Gastroesophageal sphincter (tissue), 3 donors: ENCODE data around the gene TNRC6A.
"Not testable (repeated sequence)": the region's sequence is repeated elsewhere in the genome, so short reads cannot be mapped to it uniquely, and the experiment has no call there.

ENCODE experiments used
- EP300 ChIP-seq: sonication (generic); formaldehyde crosslinking; IDR thresholded peaks from one replicate; pipeline ENCODE4 v1.6.1; 2017; ENCODE audit warnings: antibody characterized with exemption, mild to moderate bottlenecking
- POLR2A ChIP-seq, 2 donors: fragments of 450-650 bp; IDR thresholded peaks; one replicate each; pipeline ENCODE4 v1.6.1; 2017; ENCODE audit warnings: antibody characterized with exemption in 2 of 2, mild to moderate bottlenecking in 2 of 2, moderate library complexity in 1 of 2
- POLR2AphosphoS5 ChIP-seq: sonication (generic); formaldehyde crosslinking; IDR thresholded peaks from one replicate; pipeline ENCODE4 v1.6.1; 2017; ENCODE audit warnings: antibody characterized with exemption
- TF ChIP-seq, protein P1 (sequence below), 4 experiments: fragments of 200-600 bp in 2 of 4; fragments of 450-650 bp in 2 of 4; sonication (generic) in 1 of 4; IDR thresholded peaks; one replicate each; pipeline ENCODE4 v1.5.1; 2017 to 2019; ENCODE audit warnings: antibody characterized with exemption in 4 of 4, mild to moderate bottlenecking in 2 of 4, moderate library complexity in 2 of 4

DNA sequence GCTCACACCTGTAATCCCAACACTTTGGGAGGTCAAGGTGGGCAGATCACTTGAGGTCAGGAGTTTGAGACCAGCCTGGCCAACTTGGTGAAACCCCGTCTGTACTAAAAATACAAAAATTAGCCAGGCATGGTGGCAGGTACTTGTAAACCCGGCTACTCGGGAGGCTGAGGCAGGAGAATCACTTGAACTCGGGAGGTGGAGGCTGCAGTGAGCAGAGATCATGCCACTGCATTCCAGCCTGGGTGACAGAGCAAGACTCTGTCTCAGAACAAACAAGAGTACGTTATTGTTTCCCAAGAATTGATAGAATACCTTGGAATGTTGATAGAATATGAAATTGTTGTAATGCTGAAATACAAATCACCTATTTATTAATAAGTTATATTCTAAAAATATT is 20.4 kb downstream of the TNRC6A start:
- TF ChIP-seq, protein P1, sequence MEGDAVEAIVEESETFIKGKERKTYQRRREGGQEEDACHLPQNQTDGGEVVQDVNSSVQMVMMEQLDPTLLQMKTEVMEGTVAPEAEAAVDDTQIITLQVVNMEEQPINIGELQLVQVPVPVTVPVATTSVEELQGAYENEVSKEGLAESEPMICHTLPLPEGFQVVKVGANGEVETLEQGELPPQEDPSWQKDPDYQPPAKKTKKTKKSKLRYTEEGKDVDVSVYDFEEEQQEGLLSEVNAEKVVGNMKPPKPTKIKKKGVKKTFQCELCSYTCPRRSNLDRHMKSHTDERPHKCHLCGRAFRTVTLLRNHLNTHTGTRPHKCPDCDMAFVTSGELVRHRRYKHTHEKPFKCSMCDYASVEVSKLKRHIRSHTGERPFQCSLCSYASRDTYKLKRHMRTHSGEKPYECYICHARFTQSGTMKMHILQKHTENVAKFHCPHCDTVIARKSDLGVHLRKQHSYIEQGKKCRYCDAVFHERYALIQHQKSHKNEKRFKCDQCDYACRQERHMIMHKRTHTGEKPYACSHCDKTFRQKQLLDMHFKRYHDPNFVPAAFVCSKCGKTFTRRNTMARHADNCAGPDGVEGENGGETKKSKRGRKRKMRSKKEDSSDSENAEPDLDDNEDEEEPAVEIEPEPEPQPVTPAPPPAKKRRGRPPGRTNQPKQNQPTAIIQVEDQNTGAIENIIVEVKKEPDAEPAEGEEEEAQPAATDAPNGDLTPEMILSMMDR (IDR thresholded peaks at IDR 0.05), result not testable (repeated sequence)
- TF ChIP-seq POLR2A (IDR thresholded peaks at IDR 0.05); POLR2AphosphoS5; EP300: not testable (repeated sequence)
